Measurements from ENCODE around the gene KRTDAP.

Gene KRTDAP

DNA sequence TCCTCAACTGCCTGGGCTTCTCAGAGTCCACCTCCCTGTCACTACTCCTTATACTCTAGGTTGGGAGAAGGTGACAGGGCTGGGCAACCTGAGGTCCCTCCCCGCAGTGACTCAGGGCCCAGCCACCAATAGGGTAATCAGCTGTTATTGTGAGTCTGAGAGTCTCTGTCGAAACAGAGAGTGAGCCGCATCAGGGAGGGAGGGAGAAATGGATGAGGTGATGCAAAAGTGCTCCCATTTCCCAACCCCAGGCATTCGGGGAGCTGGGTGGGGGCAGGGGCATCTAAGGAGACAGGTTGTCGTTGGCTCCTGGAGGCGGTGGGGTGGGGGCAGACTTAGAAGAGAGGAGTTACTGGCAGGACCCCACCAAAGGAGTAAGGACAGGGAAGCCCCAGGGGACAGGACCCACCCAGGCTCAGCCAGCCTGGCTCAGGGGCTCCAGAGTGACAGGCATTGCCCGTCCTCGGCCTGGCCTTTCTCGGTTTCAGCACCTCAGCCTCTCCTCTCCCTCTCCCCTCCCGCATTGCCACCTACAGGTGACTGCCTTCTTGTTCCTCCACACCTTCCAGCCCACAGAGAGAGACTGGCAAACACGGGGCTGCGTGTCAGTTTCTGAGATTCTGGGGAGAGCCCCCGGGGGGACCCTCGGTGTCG lies 23.5 kb upstream of the KRTDAP start, which contains the start of gene DMKN:
Gene DMKN (minus strand): TSS at position 22 of the 654 bp plus-strand sequence. CDS start 174 bp downstream, outside the sequence.
- TF ChIP-seq, protein P1, sequence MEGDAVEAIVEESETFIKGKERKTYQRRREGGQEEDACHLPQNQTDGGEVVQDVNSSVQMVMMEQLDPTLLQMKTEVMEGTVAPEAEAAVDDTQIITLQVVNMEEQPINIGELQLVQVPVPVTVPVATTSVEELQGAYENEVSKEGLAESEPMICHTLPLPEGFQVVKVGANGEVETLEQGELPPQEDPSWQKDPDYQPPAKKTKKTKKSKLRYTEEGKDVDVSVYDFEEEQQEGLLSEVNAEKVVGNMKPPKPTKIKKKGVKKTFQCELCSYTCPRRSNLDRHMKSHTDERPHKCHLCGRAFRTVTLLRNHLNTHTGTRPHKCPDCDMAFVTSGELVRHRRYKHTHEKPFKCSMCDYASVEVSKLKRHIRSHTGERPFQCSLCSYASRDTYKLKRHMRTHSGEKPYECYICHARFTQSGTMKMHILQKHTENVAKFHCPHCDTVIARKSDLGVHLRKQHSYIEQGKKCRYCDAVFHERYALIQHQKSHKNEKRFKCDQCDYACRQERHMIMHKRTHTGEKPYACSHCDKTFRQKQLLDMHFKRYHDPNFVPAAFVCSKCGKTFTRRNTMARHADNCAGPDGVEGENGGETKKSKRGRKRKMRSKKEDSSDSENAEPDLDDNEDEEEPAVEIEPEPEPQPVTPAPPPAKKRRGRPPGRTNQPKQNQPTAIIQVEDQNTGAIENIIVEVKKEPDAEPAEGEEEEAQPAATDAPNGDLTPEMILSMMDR (IDR thresholded peaks at IDR 0.05; ENCODE audit: low read length, missing control alignments) = no peak
- DNase-seq (ENCODE audit: low read depth) = peak; percentile 66
- no peak within 1 kb of the TSS for H3K4me3 ChIP-seq (replicated peaks; ENCODE audit: low read depth, low read length)

DNA sequence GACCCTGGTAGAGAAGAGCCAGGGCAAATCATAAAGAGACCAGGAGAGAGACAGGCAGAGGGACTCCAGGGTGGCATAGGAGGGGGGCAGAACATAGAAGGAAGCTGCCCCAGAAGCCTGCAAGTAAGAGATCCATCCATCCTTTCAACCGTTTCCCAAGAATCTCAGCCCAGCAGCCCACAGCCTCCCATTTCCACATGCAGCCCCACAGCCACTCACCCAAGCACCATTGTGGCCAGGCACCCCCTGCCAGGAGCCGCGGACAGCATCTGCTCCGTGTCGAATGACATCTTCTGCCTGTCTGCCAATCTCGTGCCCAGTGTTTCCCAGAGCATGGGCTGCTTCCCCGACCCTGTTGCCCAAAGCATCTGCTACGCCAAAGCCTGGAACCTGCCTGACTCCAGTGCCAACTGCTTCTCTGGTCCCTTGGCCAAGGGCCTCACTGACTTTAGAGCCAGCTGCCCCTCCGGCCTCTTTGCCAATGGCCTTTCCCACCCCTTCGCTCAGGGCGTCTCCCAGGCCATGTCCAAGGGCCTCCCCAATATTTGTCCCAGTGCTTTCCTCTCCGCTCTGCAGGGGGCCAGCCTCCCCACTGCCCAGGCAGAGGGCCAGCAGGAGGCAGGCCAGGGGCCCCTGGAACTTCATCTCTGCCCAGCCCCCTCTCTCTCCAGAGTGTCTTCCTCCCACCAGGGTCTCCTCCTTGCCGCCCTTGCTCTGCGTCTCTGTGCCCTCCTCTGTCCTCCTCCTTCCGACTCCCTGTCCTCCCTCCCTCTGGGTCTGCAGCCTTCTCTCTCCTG lies 22.8 kb upstream of the KRTDAP start:
- H3K4me3 ChIP-seq (replicated peaks; ENCODE audit: low read depth, low read length) = no peak overlapping the region
- TF ChIP-seq, protein P1 (IDR thresholded peaks at IDR 0.05; ENCODE audit: low read length, missing control alignments) = no peak
- no peak for DNase-seq (ENCODE audit: low read depth)

DNA sequence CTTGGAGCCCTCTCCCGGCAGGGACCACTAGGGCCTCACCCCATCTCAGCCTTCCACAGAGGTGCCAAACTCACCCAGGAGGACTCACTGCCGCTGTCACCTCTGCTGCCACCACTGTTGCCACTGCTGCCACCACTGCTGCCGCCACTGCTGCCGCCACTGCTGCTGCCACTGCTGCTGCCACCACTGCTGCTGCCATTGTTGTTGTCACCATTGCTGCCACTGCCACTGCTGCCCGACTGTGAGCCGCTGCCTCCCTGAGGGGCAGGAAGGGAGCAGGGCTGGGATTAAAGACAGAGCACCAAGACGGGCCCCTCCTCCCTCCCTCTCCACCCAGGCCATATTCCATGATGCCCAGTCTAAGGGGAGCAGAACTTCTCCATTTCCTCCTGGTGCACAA lies 21.1 kb upstream of the KRTDAP start:
- TF ChIP-seq, protein P1 (IDR thresholded peaks at IDR 0.05; ENCODE audit: low read length, missing control alignments) = no peak
- H3K4me3 ChIP-seq (replicated peaks; ENCODE audit: low read depth, low read length) = no peak overlapping the region
- DNase-seq (ENCODE audit: low read depth) = no peak

DNA sequence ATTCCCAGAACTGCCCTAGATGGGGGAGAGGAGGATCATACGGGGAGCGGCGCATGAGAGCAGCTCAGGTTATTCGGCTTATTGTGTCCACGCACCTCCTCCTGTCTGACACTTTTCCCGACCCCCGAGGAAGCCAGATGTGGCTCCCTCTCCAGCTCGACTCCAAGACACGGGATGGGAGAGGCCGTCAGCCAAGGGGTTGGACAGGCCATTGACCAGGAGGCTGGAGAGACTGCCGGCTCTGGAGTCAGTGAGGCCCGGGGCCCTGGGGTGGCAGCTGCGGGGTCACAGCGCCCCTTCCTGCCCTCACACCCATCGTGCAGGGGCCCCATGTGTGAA lies 20.3 kb upstream of the KRTDAP start:
- no peak overlapping the region for H3K4me3 ChIP-seq (replicated peaks; ENCODE audit: low read depth, low read length)
- TF ChIP-seq, protein P1 (IDR thresholded peaks at IDR 0.05; ENCODE audit: low read length, missing control alignments) = no peak
- DNase-seq (ENCODE audit: low read depth) = no peak

DNA sequence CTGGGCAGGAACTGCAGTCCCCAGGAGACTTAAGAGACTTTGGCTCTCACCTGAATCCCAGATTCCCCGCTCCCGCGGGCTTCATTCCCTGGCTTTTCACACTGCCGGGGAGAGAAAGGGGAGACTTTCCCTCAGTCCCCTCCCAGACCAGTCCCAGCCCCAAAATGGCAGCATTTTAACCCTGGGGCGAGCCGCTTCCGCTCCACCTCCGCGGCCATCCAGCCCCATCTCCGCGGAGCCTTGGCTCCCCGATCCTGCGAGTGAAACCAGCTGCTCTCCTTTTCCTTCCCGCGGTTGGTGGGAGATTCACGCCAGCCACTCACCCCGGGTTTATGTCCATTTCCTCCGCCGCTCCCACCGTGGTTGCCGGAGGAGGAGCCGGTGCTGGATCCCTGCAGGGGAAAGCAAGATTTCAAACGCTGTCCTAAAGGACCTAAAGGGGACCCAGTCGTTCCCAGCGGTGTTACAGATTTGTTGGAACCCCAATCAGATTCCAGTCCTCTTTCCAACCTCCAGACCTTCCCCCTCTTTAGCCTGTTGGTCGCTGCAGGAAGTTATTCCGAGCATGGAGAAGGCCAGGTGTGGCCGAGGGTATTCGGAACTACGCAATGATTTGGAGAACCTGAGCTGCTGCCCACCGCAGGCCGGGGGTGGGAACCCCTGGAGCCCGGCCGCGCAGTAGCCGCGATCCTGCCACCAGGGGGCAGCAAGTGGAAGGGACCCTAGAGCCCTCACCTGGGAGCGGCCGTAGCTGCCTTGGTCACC lies 19.8 kb upstream of the KRTDAP start:
- H3K4me3 ChIP-seq (replicated peaks; ENCODE audit: low read depth, low read length) = peak overlapping the region; percentile 26
- peak; percentile 49 for DNase-seq (ENCODE audit: low read depth)
- TF ChIP-seq, protein P1 (IDR thresholded peaks at IDR 0.05; ENCODE audit: low read length, missing control alignments) = peak; percentile 83

DNA sequence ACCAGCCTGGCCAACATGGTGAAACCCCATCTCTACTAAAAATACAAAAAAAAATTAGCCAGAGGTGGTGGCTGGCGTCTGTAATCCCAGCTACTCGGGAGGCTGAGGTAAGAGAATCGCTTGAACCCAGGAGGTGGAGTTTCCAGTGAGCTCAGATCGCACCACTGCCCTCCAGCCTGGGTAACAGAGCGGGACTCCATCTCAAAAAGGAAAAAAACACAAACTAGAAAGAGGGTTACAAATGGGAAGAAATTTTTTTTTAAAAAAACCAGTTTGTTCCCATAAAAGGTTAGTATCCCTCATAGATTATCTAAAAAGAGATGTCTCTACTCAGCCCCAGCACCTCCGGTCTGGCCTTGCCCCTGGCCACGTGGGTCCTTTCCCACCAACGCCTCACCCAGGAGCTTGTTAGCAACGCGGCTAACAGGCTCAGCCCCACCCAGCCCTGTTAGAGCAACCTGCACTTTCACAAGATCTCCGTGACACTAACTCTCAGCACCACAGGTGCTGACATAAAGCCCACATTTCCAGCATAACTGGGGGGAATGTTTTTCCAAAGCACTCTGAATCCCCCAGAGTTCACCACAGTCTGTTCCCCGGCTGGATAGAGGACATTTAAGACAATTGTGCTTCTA lies 18.9 kb upstream of the KRTDAP start:
- TF ChIP-seq, protein P1 (IDR thresholded peaks at IDR 0.05; ENCODE audit: low read length, missing control alignments) = no peak
- H3K4me3 ChIP-seq (replicated peaks; ENCODE audit: low read depth, low read length) = no peak overlapping the region
- no peak for DNase-seq (ENCODE audit: low read depth)

All from fibroblast of pulmonary artery (primary cell).